K562 (cell line): ENCODE results near the gene DYNLL1. TPM values are rescaled to one million over a fixed set of nuclear protein-coding genes. Genes with fewer than 3 reads are reported as not detected.

ENCODE experiments used
- AFF1 ChIP-seq, 2 experiments: fragments of 450-650 bp; IDR thresholded peaks; 2 replicates each; pipeline ENCODE4 v1.6.1; 2018; ENCODE audit warnings: mild to moderate bottlenecking in 2 of 2, low read depth in 1 of 2; ENCODE audit not compliant: partially characterized antibody in 2 of 2
- C11orf30 ChIP-seq: fragments of 450-650 bp; IDR thresholded peaks from 2 replicates; pipeline ENCODE4 v1.6.1; 2016; ENCODE audit warnings: low read depth, mild to moderate bottlenecking
- CBFA2T2 ChIP-seq: fragments of 450-650 bp; conservative IDR thresholded peaks from 2 replicates; pipeline ENCODE4 v1.6.1; 2017; ENCODE audit warnings: mild to moderate bottlenecking
- CBX8 ChIP-seq: fragments of 200-600 bp; sonication (generic); IDR thresholded peaks from 2 replicates; pipeline ENCODE4 v1.6.1; 2012; ENCODE audit warnings: borderline replicate concordance, mixed run types, low read depth, mild to moderate bottlenecking, moderate library complexity, mixed read lengths, low read length, control low read depth, inconsistent platforms; ENCODE audit not compliant: poor library complexity, severe bottlenecking; ENCODE audit errors: extremely low read depth
- CHD1 ChIP-seq: fragments of 200-600 bp; sonication (generic); IDR thresholded peaks from one replicate; pipeline ENCODE4 v1.6.1; 2012; ENCODE audit warnings: mild to moderate bottlenecking, moderate library complexity, low read length, inconsistent platforms
- ELF4 ChIP-seq: fragments of 450-650 bp; formaldehyde crosslinking; IDR thresholded peaks from 2 replicates; pipeline ENCODE4 v1.4.0; 2022; ENCODE audit warnings: missing genetic modification characterization
- EP400 ChIP-seq: fragments of 450-650 bp; IDR thresholded peaks from 2 replicates; pipeline ENCODE4 v1.6.1; 2017; ENCODE audit warnings: antibody characterized with exemption, mild to moderate bottlenecking, moderate library complexity
- ETV1 ChIP-seq: fragments of 450-650 bp; conservative IDR thresholded peaks from 2 replicates; pipeline ENCODE4 v1.6.1; 2016; ENCODE audit warnings: missing genetic modification characterization, control low read depth, low read depth, missing compliant biosample characterization
- ETV6 ChIP-seq, 3 experiments: fragments of 150-350 bp in 1 of 3; sonication (generic) in 1 of 3; formaldehyde crosslinking in 1 of 3; IDR thresholded peaks; 2 replicates each; pipeline versions ENCODE4 v1.6.1 to v1.8.0; 2014 to 2022; ENCODE audit warnings: borderline replicate concordance in 2 of 3, low read depth in 2 of 3, antibody characterized with exemption in 1 of 3, low read length in 1 of 3, mild to moderate bottlenecking in 1 of 3, missing genetic modification reagents in 1 of 3
- HDAC1 ChIP-seq, 2 experiments: fragments of 450-650 bp; IDR thresholded peaks; 2 replicates each; pipeline ENCODE4 v1.6.1; 2016 to 2017; ENCODE audit warnings: inconsistent platforms in 1 of 2, mild to moderate bottlenecking in 1 of 2, moderate library complexity in 1 of 2
- HLTF ChIP-seq: fragments of 450-650 bp; IDR thresholded peaks from 2 replicates; pipeline ENCODE4 v1.6.1; 2016
- JUND ChIP-seq, 2 experiments: IDR thresholded peaks; 2 replicates in 1 of 2; 3 replicates in 1 of 2; pipeline ENCODE4 v1.6.1; 2011; ENCODE audit warnings: borderline replicate concordance in 2 of 2, low read depth in 2 of 2, low read length in 2 of 2, improper control_type of control experiment in 1 of 2, missing biosample characterization in 1 of 2, missing genetic modification characterization in 1 of 2, missing genetic modification reagents in 1 of 2
- LEF1 ChIP-seq: fragments of 450-650 bp; IDR thresholded peaks from 2 replicates; pipeline ENCODE4 v1.6.1; 2016; ENCODE audit warnings: mild to moderate bottlenecking
- MTA1 ChIP-seq: fragments of 450-650 bp; IDR thresholded peaks from 2 replicates; pipeline ENCODE4 v1.6.1; 2017; ENCODE audit warnings: borderline replicate concordance
- NFE2 ChIP-seq: IDR thresholded peaks from 2 replicates; pipeline ENCODE4 v1.6.1; 2014; ENCODE audit warnings: antibody characterized with exemption, low read depth
- NONO ChIP-seq, 2 experiments: fragments of 200-400 bp in 1 of 2; fragments of 450-650 bp in 1 of 2; formaldehyde crosslinking in 1 of 2; IDR thresholded peaks; 2 replicates each; pipeline ENCODE4 v1.6.1; 2017; ENCODE audit warnings: low read depth in 2 of 2, mild to moderate bottlenecking in 2 of 2, moderate library complexity in 2 of 2, low read length in 1 of 2
- NR3C1 ChIP-seq: sonication (generic); formaldehyde crosslinking; IDR thresholded peaks from 2 replicates; pipeline ENCODE4 v1.8.1; 2022; ENCODE audit warnings: missing genetic modification reagents
- RBFOX2 ChIP-seq: fragments of 200-400 bp; formaldehyde crosslinking; IDR thresholded peaks from 2 replicates; pipeline ENCODE4 v1.6.1; 2017; ENCODE audit warnings: low read depth, mild to moderate bottlenecking, low read length, moderate library complexity
- SMAD4 ChIP-seq: fragments of 250-450 bp; sonication (Bioruptor Pico); conservative IDR thresholded peaks from 2 replicates; pipeline ENCODE4 v1.8.0; 2021; ENCODE audit warnings: inconsistent platforms, mild to moderate bottlenecking, moderate library complexity
- SMARCA4 ChIP-seq: fragments of 450-650 bp; IDR thresholded peaks from 2 replicates; pipeline ENCODE4 v1.6.1; 2016
- SMARCE1 ChIP-seq: fragments of 450-650 bp; IDR thresholded peaks from 2 replicates; pipeline ENCODE4 v1.7.1; 2016; ENCODE audit warnings: mild to moderate bottlenecking
- TCF3 ChIP-seq: sonication (generic); formaldehyde crosslinking; IDR thresholded peaks from 2 replicates; pipeline ENCODE4 v1.4.0; 2020; ENCODE audit warnings: mild to moderate bottlenecking, missing genetic modification reagents
- THRAP3 ChIP-seq: fragments of 450-650 bp; IDR thresholded peaks from 2 replicates; pipeline ENCODE4 v1.6.1; 2016; ENCODE audit warnings: mild to moderate bottlenecking, inconsistent platforms, borderline replicate concordance
- ZNF24 ChIP-seq: fragments of 450-650 bp; IDR thresholded peaks from 2 replicates; pipeline ENCODE4 v1.6.1; 2016
- ZNF444 ChIP-seq: fragments of 250-450 bp; sonication (Bioruptor Pico); IDR thresholded peaks from 2 replicates; pipeline ENCODE4 v1.4.0; 2020; ENCODE audit warnings: mild to moderate bottlenecking, moderate library complexity
- ZNF696 ChIP-seq: fragments of 250-450 bp; sonication (Bioruptor Pico); conservative IDR thresholded peaks from 2 replicates; pipeline ENCODE4 v1.4.0; 2020; ENCODE audit warnings: mild to moderate bottlenecking, moderate library complexity
- ZNF780A ChIP-seq: fragments of 250-450 bp; sonication (Bioruptor Pico); IDR thresholded peaks from 2 replicates; pipeline ENCODE4 v1.5.0; 2021; ENCODE audit warnings: mild to moderate bottlenecking
- polyA plus RNA-seq, 8 experiments: library from polyadenylated mRNA; depleted of rRNA in 4 of 8; stranded (reverse) in 5 of 8; unstranded in 3 of 8; fragments of >200 nt; fragmentation: Nextera tagmentation in 2 of 8; fragmentation: Illumina TruSeq in 1 of 8; extraction: Ambion mirVana in 2 of 8; extraction: Trizol in 1 of 8; gene quantifications; 2 replicates each; pipeline versions ENCODE4 v1.2.1 to v1.2.3, GENCODE V29; 2011 to 2014; ENCODE audit warnings: inconsistent platforms in 1 of 8, missing spikeins in 1 of 8
- total RNA-seq, 7 experiments: library from RNA; depleted of rRNA in 6 of 7; stranded (reverse); fragments of >200 nt in 6 of 7; fragmentation: Illumina TruSeq in 2 of 7; extraction: Trizol in 2 of 7; gene quantifications; 2 replicates each; pipeline versions ENCODE4 v1.2.1 to v1.2.3, GENCODE V29; 2011 to 2021; ENCODE audit warnings: low replicate concordance in 1 of 7

Gene DYNLL1
- total and polyA plus RNA-seq, 9 of the 15 experiments (the other 6 are each of a cell fraction or from before 2014, with no cell fraction given), result 303 to 1,112 (median 468) TPM

GRCh38 chr12:120540445-120540844, 44.5 kb downstream of the DYNLL1 start (continued):
- TF ChIP-seq ETV6 (IDR thresholded peaks at IDR 0.05; ENCODE audit: borderline replicate concordance in 1 of 2, low read depth in 2 of 2, low read length in 1 of 2) (peak in 1 of 2 experiments; percentile 65; a peak in 1 of 4 replicates), ETV6 (CRISPR knock-in tag; IDR thresholded peaks at IDR 0.05; ENCODE audit: borderline replicate concordance) (no peak), THRAP3 (no peak), ZNF24 (peak; percentile 93), HLTF (peak; percentile 64; the same call in 1 of the 2 replicates), NONO (IDR thresholded peaks at IDR 0.05; ENCODE audit: low read depth in 2 of 2, low read length in 1 of 2) (peak in 1 of 2 experiments; percentile 80; a peak in 2 of 4 replicates), MTA1 (peak; percentile 92), C11orf30 (peak; percentile 40), EP400 (no peak; the same call in none of the 2 replicates), CBX8 (no peak), NFE2 (peak; percentile 69), SMARCE1 (peak; percentile 99), SMAD4 (peak; percentile 94), ETV1 (tag) (0 out of 2 replicates have a peak, but pooled peaks have one; percentile 23), CHD1 (no peak), AFF1 (IDR thresholded peaks at IDR 0.05; ENCODE audit: low read depth in 1 of 2, partially characterized antibody in 2 of 2) (peak; percentile 70 to 96), JUND (IDR thresholded peaks at IDR 0.05; ENCODE audit: borderline replicate concordance, low read depth, low read length) (peak; percentile 65; the same call in 1 of the 2 replicates), JUND (tag; IDR thresholded peaks at IDR 0.05; ENCODE audit: borderline replicate concordance, low read depth, low read length) (peak; percentile 58; the same call in 1 of the 3 replicates), HDAC1 (IDR thresholded peaks at IDR 0.05) (peak; percentile 66 to 94; a peak in 3 of 4 replicates), ZNF444 (CRISPR knock-in tag) (no peak), LEF1 (peak; percentile 96), NR3C1 (CRISPR knock-in tag) (no peak), CBFA2T2 (peak; percentile 97), ZNF780A (CRISPR knock-in tag) (no peak), ZNF696 (no peak), SMARCA4 (peak; percentile 99), TCF3 (CRISPR knock-in tag) (peak; percentile 99), RBFOX2 (no peak), ELF4 (peak; percentile 79; the same call in 1 of the 2 replicates)
